Testis (tissue), 3 donors: ENCODE results near the gene SIM1. TPM values are rescaled to one million over a fixed set of nuclear protein-coding genes. Genes with fewer than 3 reads are reported as not detected.

Experiments
- DNase-seq: peaks from one replicate; pipeline ENCODE4 v3.0.0-alpha.2; 2019
- H3K27ac ChIP-seq, 2 donors: fragments of 200-600 bp; sonication (generic); one replicate each; pipeline ENCODE4 v1.5.1; 2019
- H3K27me3 ChIP-seq: fragments of 200-600 bp; sonication (generic); one replicate; pipeline ENCODE4 v1.5.1; 2019
- H3K36me3 ChIP-seq: fragments of 200-600 bp; sonication (generic); one replicate; pipeline ENCODE4 v1.5.1; 2017; ENCODE audit warnings: low read depth; ENCODE audit errors: missing control alignments
- H3K4me1 ChIP-seq: fragments of 200-600 bp; sonication (generic); one replicate; pipeline ENCODE4 v1.5.1; 2019
- H3K4me3 ChIP-seq, 2 donors: fragments of 200-600 bp; sonication (generic); one replicate each; pipeline ENCODE4 v1.5.1; 2017 to 2019
- H3K9me3 ChIP-seq: fragments of 200-600 bp; sonication (generic); one replicate; pipeline ENCODE4 v1.5.1; 2017
- CTCF ChIP-seq, 3 experiments: fragments of 450-650 bp in 2 of 3; fragments of 200-600 bp in 1 of 3; sonication (generic) in 1 of 3; IDR thresholded peaks; one replicate each; pipeline ENCODE4 v1.5.1; 2016 to 2019; ENCODE audit warnings: antibody characterized with exemption in 3 of 3, mild to moderate bottlenecking in 2 of 3, moderate library complexity in 1 of 3
- POLR2A ChIP-seq: fragments of 450-650 bp; IDR thresholded peaks from one replicate; pipeline ENCODE4 v1.6.1; 2017; ENCODE audit warnings: antibody characterized with exemption, mild to moderate bottlenecking, moderate library complexity
- WGBS, 2 donors: methylation state at CpG; one replicate each; pipeline ENCODE4 v1.1.5; 2018; 5-methylcytosine and 5-hydroxymethylcytosine counted together
- intact Hi-C: fragments of 100-400 bp; cut with DNase I; formaldehyde crosslinking; loops from one replicate; pipeline ENCODE4 v1.15.1; 2023; ENCODE audit warnings: low total_unique reads
- polyA plus RNA-seq: library from polyadenylated mRNA; stranded (reverse); fragments of 350-450 nt; fragmentation: Illumina TruSeq; extraction: RNeasy Lipid Tissue Mini Kit (QIAGEN cat#74804); gene quantifications from one replicate; pipeline ENCODE4 v1.2.3, GENCODE V29; 2014; ENCODE audit warnings: low read depth, low replicate concordance; ENCODE audit not compliant: insufficient read depth
- total RNA-seq, 2 donors: library from RNA; depleted of rRNA; stranded (reverse); fragments of >200 nt; gene quantifications; one replicate each; pipeline ENCODE4 v1.2.3, GENCODE V29; 2016

Gene SIM1
- total and polyA plus RNA-seq, 3 donors from 2014 or later, result 0.43 to 1.5 (median 0.88) TPM

- Histone ChIP-seq H3K4me1 (no peaks in the 10 kb centered on the region), H3K36me3 (no peaks in the 10 kb centered on the region), H3K4me3 (no peak overlapping the region), H3K27ac (no peak overlapping the region), H3K27me3 (no peaks in the 10 kb centered on the region), H3K9me3 (no peaks in the 10 kb centered on the region)
- no peak for DNase-seq
- intact Hi-C loops, result no loop called here
- TF ChIP-seq CTCF (IDR thresholded peaks at IDR 0.05) (no peak), POLR2A (no peak)
- 77 to 79% methylated on average over 2 of the region's 2 CpGs for WGBS, 2 donors
Measured at GRCh38 chr6:100338090-100338489, 126.6 kb downstream of the SIM1 start.

DNA sequence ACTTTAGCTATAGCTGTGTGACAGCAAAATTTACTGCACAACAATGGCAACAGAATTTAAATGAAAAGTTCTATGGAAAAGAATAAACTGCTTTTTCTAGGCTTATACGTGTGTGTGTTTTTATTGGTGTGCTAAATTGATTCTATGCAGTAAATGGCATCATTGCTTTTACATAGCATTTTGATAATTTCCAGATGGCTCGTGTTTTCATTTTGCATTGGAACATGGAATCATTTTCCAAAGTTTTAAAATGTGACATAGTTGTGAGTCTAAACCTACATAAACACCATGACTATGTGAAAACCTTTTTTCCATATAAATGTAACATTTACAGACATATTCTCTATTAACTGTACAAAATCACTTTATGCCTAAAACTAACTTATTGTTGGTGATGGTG lies 127.8 kb downstream of the SIM1 start:
- intact Hi-C loops, result no loop called here
- no peaks in the 10 kb centered on the region for H3K4me1 ChIP-seq
- no peaks in the 10 kb centered on the region for H3K9me3 ChIP-seq
- H3K4me3 ChIP-seq, result no peak overlapping the region
- H3K27me3 ChIP-seq, result no peaks in the 10 kb centered on the region
- H3K36me3 ChIP-seq, result no peaks in the 10 kb centered on the region
- H3K27ac ChIP-seq, result no peak overlapping the region
- DNase-seq, result no peak
- WGBS, 2 donors, result 82 to 87% methylated on average over 2 of the region's 2 CpGs
- TF ChIP-seq CTCF (IDR thresholded peaks at IDR 0.05) (no peak), POLR2A (no peak)

- H3K4me3 ChIP-seq, result no peak overlapping the region
- no peak for DNase-seq
- no peak overlapping the region for H3K27ac ChIP-seq
- H3K9me3 ChIP-seq, result no peaks in the 10 kb centered on the region
- intact Hi-C loops, result no loop called here
- H3K4me1 ChIP-seq, result no peaks in the 10 kb centered on the region
- no peaks in the 10 kb centered on the region for H3K27me3 ChIP-seq
- no peaks in the 10 kb centered on the region for H3K36me3 ChIP-seq
- no peak for TF ChIP-seq POLR2A
- TF ChIP-seq CTCF (IDR thresholded peaks at IDR 0.05), result no peak
- 44 to 74% methylated on average over 1 of the region's 1 CpG for WGBS, 2 donors
Measured at GRCh38 chr6:100335991-100336390, 128.7 kb downstream of the SIM1 start.
